HepG2 (cell line): ENCODE measurements around the gene MIPEP. TPM values are rescaled to one million over a fixed set of nuclear protein-coding genes. Genes with fewer than 3 reads are reported as not detected.
A peak's percentile ranks its signal among the peaks of the same experiment; 100 is the strongest.

Experiments
- ATAC-seq: fragments of 200-7000 bp; cut with Tn5 transposase; 3 replicates; pipeline ENCODE4 v1.9.1; 2020; ENCODE audit warnings: mild to moderate bottlenecking, moderate library complexity
- BruUV-seq: library from RNA; stranded (reverse); fragments of 400-500 nt; replicated peaks from 2 replicates; lab custom pipeline; 2021; lab: Mats Ljungman, UMichigan
- CTCF ChIA-PET: fragments of 300-600 bp; formaldehyde crosslinking; extraction: SDS; loops from one replicate; lab custom pipeline; 2021; ENCODE audit warnings: low total read pairs, inconsistent platforms, low intra/inter-chr PET ratio; lab: Yijun Ruan, JAX
- POLR2A ChIA-PET: fragments of 350-600 bp; sonication (Branson Sonifier 250); formaldehyde crosslinking; loops from one replicate; lab custom pipeline; 2020; ENCODE audit warnings: antibody characterized with exemption, inconsistent platforms; lab: Yijun Ruan, JAX
- DNase-seq: peaks from one replicate; pipeline ENCODE4 v3.0.0-alpha.2; 2015; ENCODE audit warnings: low spot score
- FAIRE-seq: peaks from 3 replicates; lab custom pipeline; 2011; peaks lifted over from hg19 to GRCh38; lab: Jason Lieb, UNC
- H2AFZ ChIP-seq: one replicate; pipeline ENCODE4 v1.6.1; 2011; ENCODE audit warnings: low read length, inconsistent platforms
- H3K27ac ChIP-seq: fragments of 300-600 bp; 3 replicates; pipeline ENCODE4 v1.8.0; 2011; ENCODE audit warnings: mixed run types, mild to moderate bottlenecking, mixed read lengths, low read length, inconsistent platforms; ENCODE audit not compliant: insufficient read depth; ENCODE audit errors: extremely low read length
- H3K27me3 ChIP-seq, 2 experiments: fragments of 200-600 bp in 1 of 2; 2 replicates in 1 of 2; 3 replicates in 1 of 2; pipeline versions ENCODE4 v1.6.0 to v1.8.0; 2011; ENCODE audit warnings: low read length in 2 of 2, mild to moderate bottlenecking in 2 of 2, moderate library complexity in 2 of 2, inconsistent platforms in 1 of 2; ENCODE audit not compliant: insufficient read depth in 2 of 2, control insufficient read depth in 1 of 2
- H3K36me3 ChIP-seq, 2 experiments: fragments of 200-600 bp in 1 of 2; replicated peaks in 1 of 2; 2 replicates in 1 of 2; 3 replicates in 1 of 2; pipeline versions ENCODE4 v1.5.1 to v1.8.0; 2011; ENCODE audit warnings: low read length in 2 of 2, inconsistent platforms in 1 of 2; ENCODE audit not compliant: insufficient read depth in 2 of 2, control insufficient read depth in 1 of 2
- H3K4me1 ChIP-seq: 2 replicates; pipeline ENCODE4 v1.5.1; 2012; ENCODE audit warnings: low read length, inconsistent platforms; ENCODE audit not compliant: insufficient read depth
- H3K4me2 ChIP-seq: 2 replicates; pipeline ENCODE4 v1.6.0; 2011; ENCODE audit warnings: low read depth, low read length, inconsistent platforms
- H3K4me3 ChIP-seq, 3 experiments: fragments of 200-600 bp in 1 of 3; sonication (generic), shearing (Covaris generic) in 1 of 3; replicated peaks in 1 of 3; 2 replicates each; pipeline ENCODE4 v1.5.1; 2011 to 2016; ENCODE audit warnings: low read length in 3 of 3, inconsistent platforms in 2 of 3, low read depth in 2 of 3, mild to moderate bottlenecking in 2 of 3, control low read depth in 1 of 3, mixed read lengths in 1 of 3; ENCODE audit not compliant: insufficient read depth in 1 of 3
- H3K79me2 ChIP-seq: one replicate; pipeline ENCODE4 v1.6.1; 2011; ENCODE audit warnings: low read length, inconsistent platforms; ENCODE audit not compliant: insufficient read depth
- H3K9ac ChIP-seq: 2 replicates; pipeline ENCODE4 v1.6.0; 2011; ENCODE audit warnings: mild to moderate bottlenecking, low read depth, low read length, inconsistent platforms; ENCODE audit not compliant: insufficient read depth
- H3K9me3 ChIP-seq: 2 replicates; pipeline ENCODE4 v1.5.1; 2012; ENCODE audit warnings: mild to moderate bottlenecking, low read length
- H4K20me1 ChIP-seq: 2 replicates; pipeline ENCODE4 v1.6.0; 2011; ENCODE audit warnings: inconsistent platforms, mild to moderate bottlenecking, low read length, moderate library complexity; ENCODE audit not compliant: insufficient read depth
- CTCF ChIP-seq: sonication (generic); formaldehyde crosslinking; IDR thresholded peaks from 2 replicates; pipeline ENCODE4 v1.5.0; 2020; ENCODE audit warnings: mild to moderate bottlenecking, missing genetic modification reagents, moderate library complexity
- FIP1L1 ChIP-seq: fragments of 200-400 bp; formaldehyde crosslinking; IDR thresholded peaks from 2 replicates; pipeline ENCODE4 v1.6.1; 2018; ENCODE audit warnings: low read depth, mild to moderate bottlenecking, low read length, moderate library complexity, borderline replicate concordance; ENCODE audit not compliant: insufficient read depth
- HMG20B ChIP-seq: conservative IDR thresholded peaks from 2 replicates; pipeline ENCODE4 v1.6.1; 2016; ENCODE audit warnings: missing genetic modification reagents, missing compliant biosample characterization
- HNRNPL ChIP-seq: fragments of 200-400 bp; formaldehyde crosslinking; IDR thresholded peaks from 2 replicates; pipeline ENCODE4 v1.6.1; 2017; ENCODE audit warnings: mild to moderate bottlenecking, low read depth, low read length
- HNRNPLL ChIP-seq: fragments of 200-400 bp; formaldehyde crosslinking; IDR thresholded peaks from 2 replicates; pipeline ENCODE4 v1.6.1; 2017; ENCODE audit warnings: mild to moderate bottlenecking, low read depth, low read length; ENCODE audit not compliant: poor library complexity, severe bottlenecking
- KDM2A ChIP-seq: sonication (generic); formaldehyde crosslinking; IDR thresholded peaks from 2 replicates; pipeline ENCODE4 v1.4.0; 2020; ENCODE audit warnings: low read depth, missing genetic modification reagents, borderline replicate concordance
- NR2C2 ChIP-seq: sonication (generic); formaldehyde crosslinking; IDR thresholded peaks from 2 replicates; pipeline ENCODE4 v1.4.0; 2020; ENCODE audit warnings: missing genetic modification reagents, mild to moderate bottlenecking, moderate library complexity, borderline replicate concordance
- PAF1 ChIP-seq: IDR thresholded peaks from 2 replicates; pipeline ENCODE4 v1.6.1; 2016; ENCODE audit warnings: missing genetic modification reagents, missing compliant biosample characterization
- POGZ ChIP-seq: sonication (generic); formaldehyde crosslinking; IDR thresholded peaks from 2 replicates; pipeline ENCODE4 v1.4.0; 2020; ENCODE audit warnings: mild to moderate bottlenecking, missing genetic modification reagents
- RBM22 ChIP-seq: fragments of 200-400 bp; formaldehyde crosslinking; optimal IDR thresholded peaks from 2 replicates; pipeline ENCODE3; 2017; ENCODE audit warnings: mild to moderate bottlenecking, low read length, moderate library complexity
- SMC3 ChIP-seq: IDR thresholded peaks from 2 replicates; pipeline ENCODE4 v1.6.1; 2011; ENCODE audit warnings: low read length, improper control_type of control experiment
- ZBTB7B ChIP-seq: sonication (generic); formaldehyde crosslinking; IDR thresholded peaks from 2 replicates; pipeline ENCODE4 v1.4.0; 2020; ENCODE audit warnings: missing genetic modification reagents
- ZNF260 ChIP-seq: sonication (generic); formaldehyde crosslinking; IDR thresholded peaks from 2 replicates; pipeline ENCODE4 v1.4.0; 2020; ENCODE audit warnings: missing genetic modification reagents, low read depth, mild to moderate bottlenecking, borderline replicate concordance
- ZNF276 ChIP-seq: sonication (generic); formaldehyde crosslinking; IDR thresholded peaks from 2 replicates; pipeline ENCODE4 v1.4.0; 2020; ENCODE audit warnings: mild to moderate bottlenecking, low read depth, missing genetic modification reagents
- ZNF382 ChIP-seq: sonication (generic); formaldehyde crosslinking; IDR thresholded peaks from 2 replicates; pipeline ENCODE4 v1.5.0; 2020; ENCODE audit warnings: missing genetic modification reagents, mild to moderate bottlenecking, borderline replicate concordance
- ZNF557 ChIP-seq: sonication (generic); formaldehyde crosslinking; IDR thresholded peaks from 2 replicates; pipeline ENCODE4 v1.4.0; 2020; ENCODE audit warnings: missing genetic modification reagents
- WGBS: methylation state at CpG from one replicate; pipeline ENCODE4 v1.1.6; 2017; ENCODE audit warnings: low lambda C conversion rate; 5-methylcytosine and 5-hydroxymethylcytosine counted together
- in situ Hi-C: cut with HindIII; loops from 2 replicates; pipeline ENCODE4 v1.10.0; 2017; ENCODE audit warnings: low pct_unique_long_range_greater_than_20kb; ENCODE audit not compliant: extremely low pct_ligation_motif_present
- intact Hi-C: fragments of 100-400 bp; cut with micrococcal nuclease; formaldehyde crosslinking; loops from one replicate; pipeline ENCODE4 v1.10.0; 2022; ENCODE audit not compliant: unreplicated experiment
- polyA plus RNA-seq, 8 experiments: library from polyadenylated mRNA; depleted of rRNA in 3 of 8; stranded (reverse) in 7 of 8; unstranded in 1 of 8; fragments of >200 nt; fragmentation: Illumina TruSeq in 4 of 8; extraction: Trizol in 4 of 8; gene quantifications; 2 replicates each; pipeline versions ENCODE4 v1.2.1 to v1.2.3, GENCODE V29; 2011 to 2016; ENCODE audit warnings: low read depth in 4 of 8, missing spikeins in 1 of 8, mixed read lengths in 1 of 8; ENCODE audit not compliant: insufficient read depth in 1 of 8
- total RNA-seq, 5 experiments: library from RNA; depleted of rRNA; stranded (reverse); fragments of >200 nt; fragmentation: Illumina TruSeq; extraction: Trizol; gene quantifications; 2 replicates each; pipeline ENCODE4 v1.2.3, GENCODE V29; 2016; ENCODE audit warnings: low read depth in 1 of 5
- TF ChIP-seq, protein P1 (sequence below): sonication (generic); formaldehyde crosslinking; IDR thresholded peaks from 2 replicates; pipeline ENCODE4 v1.8.1; 2023; ENCODE audit warnings: mild to moderate bottlenecking, missing genetic modification reagents, borderline replicate concordance
- TF ChIP-seq, protein P2 (sequence below): sonication (generic); formaldehyde crosslinking; IDR thresholded peaks from 2 replicates; pipeline ENCODE4 v1.4.0; 2020; ENCODE audit warnings: missing genetic modification reagents

Gene MIPEP
- total and polyA plus RNA-seq, 2 of the 13 experiments (the other 11 are each of a cell fraction or from before 2014, with no cell fraction given), result 9.3 to 24.1 TPM

DNA sequence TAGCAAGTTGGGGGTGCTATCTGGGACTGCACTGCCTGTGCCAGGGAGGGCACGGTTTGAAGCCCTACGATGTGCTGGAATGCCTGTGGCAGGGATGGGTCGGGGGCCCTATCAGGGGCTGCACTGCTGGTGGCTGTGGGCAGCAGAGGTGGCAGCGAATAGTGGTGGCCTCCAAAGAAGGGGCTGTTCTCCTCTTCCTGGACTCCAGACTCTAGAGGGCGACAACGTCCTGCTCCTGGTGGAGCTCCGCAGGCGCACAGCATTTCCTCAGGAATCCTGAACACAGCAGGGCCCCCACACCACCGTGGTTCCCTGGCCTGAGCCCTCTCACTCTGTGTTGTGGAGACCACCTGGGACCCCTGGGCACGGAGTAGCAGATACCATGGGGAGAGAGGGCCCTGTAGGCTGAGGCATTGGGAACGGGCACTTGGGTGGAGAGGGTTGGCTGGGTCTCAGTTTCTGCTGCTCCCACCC lies 173.4 kb downstream of the MIPEP start:
- Histone ChIP-seq H3K9me3 (no peaks in the 10 kb centered on the region), H3K4me3 (peak overlapping the region; percentile 38 to 64 (median 49); a peak in 5 of 6 replicates), H3K27ac (no peak overlapping the region), H3K4me2 (peak overlapping the region; percentile 83), H2AFZ (peak overlapping the region; percentile 78), H3K36me3 (no peaks in the 10 kb centered on the region), H3K79me2 (no peaks in the 10 kb centered on the region), H3K4me1 (peaks cover 46% of the 10 kb centered on the region), H4K20me1 (no peaks in the 10 kb centered on the region), H3K9ac (peak overlapping the region; percentile 56), H3K27me3 (no peaks in the 10 kb centered on the region)
- no CpG with 5 or more reads among the region's 11 CpGs for WGBS
- intact Hi-C loops, result loop anchor here (1.0 to 2.0 kb wide), 5 partner anchors 137 to 248 kb away; no protein-coding TSS in a partner anchor
- DNase-seq (peak; percentile 62), ATAC-seq (peak; percentile 93), FAIRE-seq (peak; percentile 12)
- in situ Hi-C loops, result loop anchor here (5.0 kb wide), 1 partner anchor 152 kb away; no protein-coding TSS in a partner anchor
- BruUV-seq, result no TSS peak
- ChIA-PET CTCF (interaction anchor here (1.3 to 4.4 kb wide), 5 partner anchors 156 to 205 kb away, joined by 3 to 34 read pairs (median 4); partner anchors contain the start of gene MIPEP), POLR2A (interaction anchor here (0.6 kb wide), 2 partner anchors 25 to 112 kb away, joined by 3 read pairs; no protein-coding TSS in a partner anchor)
- TF ChIP-seq PAF1 (CRISPR knock-in tag) (no peak), NR2C2 (CRISPR knock-in tag) (no peak), HMG20B (CRISPR knock-in tag) (no peak), ZNF260 (CRISPR knock-in tag) (no peak), SMC3 (peak; percentile 84), HNRNPLL (no peak), KDM2A (CRISPR knock-in tag) (peak; percentile 54; the same call in 1 of the 2 replicates), HNRNPL (peak; percentile 69; the same call in 1 of the 2 replicates), RBM22 (no peak), ZBTB7B (peak; percentile 62; the same call in 1 of the 2 replicates), CTCF (peak; percentile 94), ZNF382 (CRISPR knock-in tag) (no peak), ZNF557 (CRISPR knock-in tag) (no peak), POGZ (CRISPR knock-in tag) (0 out of 2 replicates have a peak, but pooled peaks have one; percentile 53), FIP1L1 (no peak), ZNF276 (CRISPR knock-in tag) (no peak)
- TF ChIP-seq, protein P1, sequence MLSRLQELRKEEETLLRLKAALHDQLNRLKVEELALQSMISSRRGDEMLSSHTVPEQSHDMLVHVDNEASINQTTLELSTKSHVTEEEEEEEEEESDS (CRISPR knock-in tag), result no peak
- TF ChIP-seq, protein P2, sequence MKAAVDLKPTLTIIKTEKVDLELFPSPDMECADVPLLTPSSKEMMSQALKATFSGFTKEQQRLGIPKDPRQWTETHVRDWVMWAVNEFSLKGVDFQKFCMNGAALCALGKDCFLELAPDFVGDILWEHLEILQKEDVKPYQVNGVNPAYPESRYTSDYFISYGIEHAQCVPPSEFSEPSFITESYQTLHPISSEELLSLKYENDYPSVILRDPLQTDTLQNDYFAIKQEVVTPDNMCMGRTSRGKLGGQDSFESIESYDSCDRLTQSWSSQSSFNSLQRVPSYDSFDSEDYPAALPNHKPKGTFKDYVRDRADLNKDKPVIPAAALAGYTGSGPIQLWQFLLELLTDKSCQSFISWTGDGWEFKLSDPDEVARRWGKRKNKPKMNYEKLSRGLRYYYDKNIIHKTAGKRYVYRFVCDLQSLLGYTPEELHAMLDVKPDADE (CRISPR knock-in tag), result no peak
